ENCODE results near the gene DNAJC5. TPM values are rescaled to one million over a fixed set of nuclear protein-coding genes. Genes with fewer than 3 reads are reported as not detected.
"Not testable (repeated sequence)": the region's sequence is repeated elsewhere in the genome, so short reads cannot be mapped to it uniquely, and the experiment has no call there.

The DNAJC5 gene
- total RNA-seq, 1 donor from 2014 or later, result 57.9 TPM

- H3K4me1 Mint-ChIP-seq (ENCODE audit: low read depth, unreplicated experiment), result peaks cover 17% of the 10 kb centered on the region
- H3K36me3 Mint-ChIP-seq (ENCODE audit: unreplicated experiment), result no peaks in the 10 kb centered on the region
- H3K9me3 Mint-ChIP-seq (ENCODE audit: unreplicated experiment), result peaks cover 3% of the 10 kb centered on the region
- peak overlapping the region; percentile 82 for H3K27ac Mint-ChIP-seq (ENCODE audit: unreplicated experiment)
- no peak for DNase-seq
- H3K4me3 Mint-ChIP-seq (ENCODE audit: unreplicated experiment), result peak overlapping the region; percentile 42
- H3K27me3 Mint-ChIP-seq (ENCODE audit: unreplicated experiment), result peaks cover 6% of the 10 kb centered on the region
- no peak for TF ChIP-seq CTCF (IDR thresholded peaks at IDR 0.05; ENCODE audit: partially characterized antibody, unreplicated experiment)
Observed at GRCh38 chr20:63877755-63878470, 17.0 kb upstream of the DNAJC5 start.

GRCh38 chr20:63878899-63879663, 15.8 kb upstream of the DNAJC5 start:
- Mint-ChIP-seq H3K27me3 (ENCODE audit: unreplicated experiment) (peaks cover 9% of the 10 kb centered on the region), H3K4me1 (ENCODE audit: low read depth, unreplicated experiment) (peaks cover 17% of the 10 kb centered on the region), H3K4me3 (ENCODE audit: unreplicated experiment) (peak overlapping the region; percentile 76), H3K9me3 (ENCODE audit: unreplicated experiment) (peaks cover 3% of the 10 kb centered on the region), H3K36me3 (ENCODE audit: unreplicated experiment) (no peaks in the 10 kb centered on the region), H3K27ac (ENCODE audit: unreplicated experiment) (peak overlapping the region; percentile 90)
- TF ChIP-seq CTCF (IDR thresholded peaks at IDR 0.05; ENCODE audit: partially characterized antibody, unreplicated experiment), result no peak
- DNase-seq, result no peak

- not testable (repeated sequence) for H3K36me3 Mint-ChIP-seq (ENCODE audit: unreplicated experiment); H3K27ac Mint-ChIP-seq (ENCODE audit: unreplicated experiment); H3K4me3 Mint-ChIP-seq (ENCODE audit: unreplicated experiment); H3K9me3 Mint-ChIP-seq (ENCODE audit: unreplicated experiment); DNase-seq
- Mint-ChIP-seq H3K4me1 (ENCODE audit: low read depth, unreplicated experiment) (peaks cover 17% of the 10 kb centered on the region), H3K27me3 (ENCODE audit: unreplicated experiment) (peaks cover 10% of the 10 kb centered on the region)
Observed at GRCh38 chr20:63880901-63881300, 14.0 kb upstream of the DNAJC5 start.

- peaks cover 10% of the 10 kb centered on the region for H3K27me3 Mint-ChIP-seq (ENCODE audit: unreplicated experiment)
- H3K27ac Mint-ChIP-seq (ENCODE audit: unreplicated experiment), result no peak overlapping the region
- DNase-seq, result no peak
- H3K9me3 Mint-ChIP-seq (ENCODE audit: unreplicated experiment), result peaks cover 3% of the 10 kb centered on the region
- peaks cover 13% of the 10 kb centered on the region for H3K4me1 Mint-ChIP-seq (ENCODE audit: low read depth, unreplicated experiment)
- H3K4me3 Mint-ChIP-seq (ENCODE audit: unreplicated experiment), result no peak overlapping the region
- H3K36me3 Mint-ChIP-seq (ENCODE audit: unreplicated experiment), result no peaks in the 10 kb centered on the region
- TF ChIP-seq CTCF (IDR thresholded peaks at IDR 0.05; ENCODE audit: partially characterized antibody, unreplicated experiment), result no peak
Observed at GRCh38 chr20:63881451-63882226, 13.3 kb upstream of the DNAJC5 start.
